Thyroid gland (tissue), 4 donors: ENCODE data around the gene URB1.

Experiments
- POLR2A ChIP-seq, 2 donors: fragments of 450-650 bp; IDR thresholded peaks; one replicate each; pipeline ENCODE4 v1.6.1; 2017; ENCODE audit warnings: antibody characterized with exemption in 2 of 2, mild to moderate bottlenecking in 2 of 2, moderate library complexity in 1 of 2
- TF ChIP-seq, protein P1 (sequence below), 6 experiments: fragments of 200-600 bp in 3 of 6; fragments of 450-650 bp in 3 of 6; sonication (generic) in 3 of 6; IDR thresholded peaks; one replicate each; pipeline ENCODE4 v1.5.1; 2016 to 2019; ENCODE audit warnings: antibody characterized with exemption in 6 of 6, mild to moderate bottlenecking in 2 of 6, inconsistent platforms in 1 of 6, moderate library complexity in 1 of 6

DNA sequence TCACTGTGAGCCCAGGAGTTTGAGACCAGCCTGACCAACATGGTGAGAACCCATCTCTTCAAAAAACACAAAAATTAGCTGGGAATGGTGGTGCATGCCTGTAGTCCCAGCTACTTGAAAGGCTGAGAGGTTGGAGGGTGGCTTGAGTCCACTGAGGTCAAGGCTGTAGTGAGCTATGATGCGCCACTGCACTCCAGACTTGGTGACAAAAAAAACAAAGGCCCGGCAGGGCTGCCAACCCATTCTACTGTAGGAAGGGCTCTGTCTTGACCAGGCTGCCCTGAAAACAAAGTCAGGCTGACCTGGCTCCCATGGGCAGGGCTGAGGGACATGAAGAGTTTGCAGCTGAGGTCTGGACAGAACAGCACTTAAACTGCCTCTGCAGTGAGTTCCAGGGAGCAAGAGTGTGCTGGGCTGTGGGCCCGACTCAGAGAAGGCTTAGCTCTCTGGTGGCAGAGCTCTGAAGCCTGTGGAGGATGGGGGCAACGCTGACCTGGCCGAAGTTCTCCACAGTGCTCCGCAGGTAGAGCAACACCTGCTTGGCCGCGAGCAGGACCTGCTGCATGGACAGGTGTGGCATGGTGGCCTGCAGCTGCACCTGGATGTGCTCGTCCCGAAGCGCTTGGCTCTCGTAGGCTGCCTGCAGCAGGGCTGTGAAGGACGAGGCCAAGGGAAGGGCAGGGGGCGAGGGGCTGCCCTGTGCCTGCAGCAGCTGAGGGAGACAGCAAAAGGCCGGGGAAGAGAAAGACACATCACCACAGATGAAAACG lies 42.4 kb downstream of the URB1 start:
- TF ChIP-seq POLR2A (IDR thresholded peaks at IDR 0.05): no peak
- TF ChIP-seq, protein P1, sequence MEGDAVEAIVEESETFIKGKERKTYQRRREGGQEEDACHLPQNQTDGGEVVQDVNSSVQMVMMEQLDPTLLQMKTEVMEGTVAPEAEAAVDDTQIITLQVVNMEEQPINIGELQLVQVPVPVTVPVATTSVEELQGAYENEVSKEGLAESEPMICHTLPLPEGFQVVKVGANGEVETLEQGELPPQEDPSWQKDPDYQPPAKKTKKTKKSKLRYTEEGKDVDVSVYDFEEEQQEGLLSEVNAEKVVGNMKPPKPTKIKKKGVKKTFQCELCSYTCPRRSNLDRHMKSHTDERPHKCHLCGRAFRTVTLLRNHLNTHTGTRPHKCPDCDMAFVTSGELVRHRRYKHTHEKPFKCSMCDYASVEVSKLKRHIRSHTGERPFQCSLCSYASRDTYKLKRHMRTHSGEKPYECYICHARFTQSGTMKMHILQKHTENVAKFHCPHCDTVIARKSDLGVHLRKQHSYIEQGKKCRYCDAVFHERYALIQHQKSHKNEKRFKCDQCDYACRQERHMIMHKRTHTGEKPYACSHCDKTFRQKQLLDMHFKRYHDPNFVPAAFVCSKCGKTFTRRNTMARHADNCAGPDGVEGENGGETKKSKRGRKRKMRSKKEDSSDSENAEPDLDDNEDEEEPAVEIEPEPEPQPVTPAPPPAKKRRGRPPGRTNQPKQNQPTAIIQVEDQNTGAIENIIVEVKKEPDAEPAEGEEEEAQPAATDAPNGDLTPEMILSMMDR (IDR thresholded peaks at IDR 0.05): no peak
